Measurements from ENCODE around the gene TMEM106C.

TMEM106C gene

GRCh38 chr12:47963340-47964040 is at the start of gene TMEM106C:
TSS of gene TMEM106C (plus strand) at chr12:47963596. CDS start at chr12:47964237, 641 bp downstream.
- peak; percentile 96 for DNase-seq (ENCODE audit: low spot score)

- DNase-seq (ENCODE audit: low spot score) = no peak
Measured at GRCh38 chr12:47920913-47921312, 42.5 kb upstream of the TMEM106C start.

GRCh38 chr12:47921907-47922306 is 41.5 kb upstream of the TMEM106C start:
- no peak for DNase-seq (ENCODE audit: low spot score)

GRCh38 chr12:47927346-47927745 is 36.0 kb upstream of the TMEM106C start:
- DNase-seq (ENCODE audit: low spot score) = no peak

- no peak for DNase-seq (ENCODE audit: low spot score)
Measured at GRCh38 chr12:47930634-47931033, 32.8 kb upstream of the TMEM106C start.

GRCh38 chr12:47931187-47931586 is 32.2 kb upstream of the TMEM106C start:
- DNase-seq (ENCODE audit: low spot score) = no peak

GRCh38 chr12:47935184-47935583 is 28.2 kb upstream of the TMEM106C start:
- no peak for DNase-seq (ENCODE audit: low spot score)

- no peak for DNase-seq (ENCODE audit: low spot score)
Measured at GRCh38 chr12:47938093-47938492, 25.3 kb upstream of the TMEM106C start.

- DNase-seq (ENCODE audit: low spot score) = no peak
Measured at GRCh38 chr12:47938594-47938993, 24.8 kb upstream of the TMEM106C start.

- no peak for DNase-seq (ENCODE audit: low spot score)
Measured at GRCh38 chr12:47939009-47939601, 24.3 kb upstream of the TMEM106C start.

GRCh38 chr12:47940773-47941474 is 22.5 kb upstream of the TMEM106C start:
- DNase-seq (ENCODE audit: low spot score) = no peak

GRCh38 chr12:47941475-47941780 is 22.0 kb upstream of the TMEM106C start:
- DNase-seq (ENCODE audit: low spot score) = no peak

- DNase-seq (ENCODE audit: low spot score) = no peak
Measured at GRCh38 chr12:47941871-47942613, 21.4 kb upstream of the TMEM106C start.

GRCh38 chr12:47942614-47943225 is 20.7 kb upstream of the TMEM106C start:
- no peak for DNase-seq (ENCODE audit: low spot score)

GRCh38 chr12:47943623-47944340 is 19.6 kb upstream of the TMEM106C start:
- DNase-seq (ENCODE audit: low spot score) = no peak

GRCh38 chr12:47944685-47945340 is 18.6 kb upstream of the TMEM106C start:
- DNase-seq (ENCODE audit: low spot score) = no peak

- no peak for DNase-seq (ENCODE audit: low spot score)
Measured at GRCh38 chr12:47945341-47945728, 18.1 kb upstream of the TMEM106C start.

GRCh38 chr12:47946413-47947323 is 16.7 kb upstream of the TMEM106C start:
- no peak for DNase-seq (ENCODE audit: low spot score)

- no peak for DNase-seq (ENCODE audit: low spot score)
Measured at GRCh38 chr12:47947341-47947740, 16.1 kb upstream of the TMEM106C start.

All from NAMALWA (cell line).